ENCODE measurements around the gene MEG3.

DNA sequence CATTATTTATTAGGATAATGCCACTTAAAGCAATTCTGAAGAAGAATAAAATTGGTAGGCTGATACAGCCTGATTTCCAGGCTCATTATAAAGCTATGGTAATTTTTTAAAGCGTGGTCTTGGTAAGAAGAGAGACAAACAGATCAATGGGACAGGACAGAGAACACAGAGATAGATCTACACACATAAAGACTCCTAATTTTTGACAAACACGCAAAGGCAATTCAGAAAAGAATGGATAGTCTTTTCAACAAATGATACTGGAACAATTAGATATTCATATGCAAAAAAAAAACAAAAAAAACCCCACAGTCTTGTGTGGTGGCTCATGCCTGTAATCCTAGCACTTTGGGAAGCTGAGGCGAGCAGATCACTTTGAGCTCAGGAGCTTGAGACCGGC lies 25.9 kb upstream of the MEG3 start:
- TF ChIP-seq, protein P1, sequence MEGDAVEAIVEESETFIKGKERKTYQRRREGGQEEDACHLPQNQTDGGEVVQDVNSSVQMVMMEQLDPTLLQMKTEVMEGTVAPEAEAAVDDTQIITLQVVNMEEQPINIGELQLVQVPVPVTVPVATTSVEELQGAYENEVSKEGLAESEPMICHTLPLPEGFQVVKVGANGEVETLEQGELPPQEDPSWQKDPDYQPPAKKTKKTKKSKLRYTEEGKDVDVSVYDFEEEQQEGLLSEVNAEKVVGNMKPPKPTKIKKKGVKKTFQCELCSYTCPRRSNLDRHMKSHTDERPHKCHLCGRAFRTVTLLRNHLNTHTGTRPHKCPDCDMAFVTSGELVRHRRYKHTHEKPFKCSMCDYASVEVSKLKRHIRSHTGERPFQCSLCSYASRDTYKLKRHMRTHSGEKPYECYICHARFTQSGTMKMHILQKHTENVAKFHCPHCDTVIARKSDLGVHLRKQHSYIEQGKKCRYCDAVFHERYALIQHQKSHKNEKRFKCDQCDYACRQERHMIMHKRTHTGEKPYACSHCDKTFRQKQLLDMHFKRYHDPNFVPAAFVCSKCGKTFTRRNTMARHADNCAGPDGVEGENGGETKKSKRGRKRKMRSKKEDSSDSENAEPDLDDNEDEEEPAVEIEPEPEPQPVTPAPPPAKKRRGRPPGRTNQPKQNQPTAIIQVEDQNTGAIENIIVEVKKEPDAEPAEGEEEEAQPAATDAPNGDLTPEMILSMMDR (IDR thresholded peaks at IDR 0.05): no peak
- TF ChIP-seq POLR2A (IDR thresholded peaks at IDR 0.05): no peak

Data from thyroid gland (tissue), 4 donors.